ENCODE data around the gene INPP5A. TPM values are rescaled to one million over a fixed set of nuclear protein-coding genes. Genes with fewer than 3 reads are reported as not detected.

The INPP5A gene
- total and polyA plus RNA-seq, 10 of the 15 experiments (the other 5 are each of a cell fraction or from before 2014, with no cell fraction given) = 0.52 to 15.0 (median 6.3) TPM

GRCh38 chr10:132515811-132516726, 21.5 kb upstream of the INPP5A start:
- Histone ChIP-seq H3K4me1 (ENCODE audit: control insufficient read depth, insufficient read depth, low read length) (no peaks in the 10 kb centered on the region), H3K79me2 (ENCODE audit: control insufficient read depth, insufficient read depth, low read length) (no peaks in the 10 kb centered on the region), H3K4me2 (ENCODE audit: control insufficient read depth, insufficient read depth) (no peak overlapping the region), H4K20me1 (ENCODE audit: control insufficient read depth, insufficient read depth) (no peaks in the 10 kb centered on the region), H3K4me3 (no peak overlapping the region), H2AFZ (ENCODE audit: control insufficient read depth, low read depth, low read length) (no peak overlapping the region), H3K9ac (ENCODE audit: control insufficient read depth, insufficient read depth, low read length) (no peak overlapping the region), H3K36me3 (ENCODE audit: control insufficient read depth in 2 of 2, insufficient read depth in 2 of 2, low read length in 1 of 2) (no peaks in the 10 kb centered on the region), H3K9me3 (replicated peaks; ENCODE audit: control insufficient read depth, insufficient read depth, low read length) (no peaks in the 10 kb centered on the region), H3K27ac (ENCODE audit: control insufficient read depth, insufficient read depth) (no peak overlapping the region), H3K27me3 (replicated peaks in 1 of 2; ENCODE audit: control insufficient read depth in 2 of 2, insufficient read depth in 2 of 2, low read length in 1 of 2) (no peaks in the 10 kb centered on the region; a peak in 2 of 4 replicates)
- 22% methylated on average over 17 of the region's 19 CpGs for WGBS (ENCODE audit: insufficient coverage, insufficient replicate concordance, low lambda C conversion rate, missing lambda C conversion rate)
- intact Hi-C loops (cut with micrococcal nuclease; ENCODE audit: unreplicated experiment) = no loop called here
- ChIA-PET SMC1A (ENCODE audit: uncharacterized antibody, unreplicated experiment) (no interaction called here), POLR2A (no interaction called here), RAD21 (ENCODE audit: unreplicated experiment) (no interaction called here), CTCF (no interaction called here)
- DNase-seq (ENCODE audit: low read depth, low spot score) (no peak), FAIRE-seq (no peak), ATAC-seq (no peak)
- BruUV-seq (replicated peaks) = no TSS peak
- TF ChIP-seq ZNF622 (IDR thresholded peaks at IDR 0.05) (no peak), ZBED1 (IDR thresholded peaks at IDR 0.05; ENCODE audit: borderline replicate concordance) (no peak), CTCF (IDR thresholded peaks at IDR 0.05 in 2 of 3, conservative IDR thresholded peaks at IDR 0.05 in 1 of 3; ENCODE audit: control insufficient read depth in 2 of 3, extremely low read depth in 1 of 3, insufficient read depth in 1 of 3, low read depth in 3 of 3, low read length in 3 of 3) (no peak), TBL1XR1 (IDR thresholded peaks at IDR 0.05; ENCODE audit: low read depth, low read length) (no peak), PKNOX1 (IDR thresholded peaks at IDR 0.05) (no peak), ELK1 (IDR thresholded peaks at IDR 0.05; ENCODE audit: low read depth, low read length) (no peak), KAT2A (conservative IDR thresholded peaks at IDR 0.05; ENCODE audit: control insufficient read depth, low read depth, low read length) (no peak), MYB (IDR thresholded peaks at IDR 0.05; ENCODE audit: borderline replicate concordance, low read depth, low read length) (no peak), POU2F2 (IDR thresholded peaks at IDR 0.05; ENCODE audit: borderline replicate concordance, low read depth, low read length) (no peak), FOXM1 (IDR thresholded peaks at IDR 0.05; ENCODE audit: low read depth, low read length) (no peak), POLR2AphosphoS5 (IDR thresholded peaks at IDR 0.05; ENCODE audit: low read length) (no peak), WRNIP1 (IDR thresholded peaks at IDR 0.05; ENCODE audit: borderline replicate concordance, low read depth, low read length) (no peak)
- in situ Hi-C loops (cut with MboI) = no loop called here

All from GM12878 (cell line).